Stimulated activated CD8-positive, alpha-beta memory T cell treated with anti-CD3 and anti-CD28 coated beads, Interleukin-15, amount 100 ng/mL, for 48 hours (primary cell): Measurements from ENCODE around the gene PRSS23.

Source experiments
- DNase-seq, 2 donors: peaks; one replicate each; pipeline ENCODE4 v3.0.0-alpha.2; 2020; ENCODE audit warnings: low read depth in 2 of 2

The PRSS23 gene

GRCh38 chr11:86790195-86790725, 10.1 kb upstream of the PRSS23 start:
- no peak for DNase-seq

GRCh38 chr11:86790867-86791849, 9.2 kb upstream of the PRSS23 start:
- DNase-seq, result no peak

- no peak for DNase-seq
These were observed 8.2 kb upstream of the PRSS23 start for GRCh38 chr11:86792150-86792549.

- DNase-seq, result no peak
These were observed 7.0 kb upstream of the PRSS23 start for GRCh38 chr11:86793307-86793706.

DNA sequence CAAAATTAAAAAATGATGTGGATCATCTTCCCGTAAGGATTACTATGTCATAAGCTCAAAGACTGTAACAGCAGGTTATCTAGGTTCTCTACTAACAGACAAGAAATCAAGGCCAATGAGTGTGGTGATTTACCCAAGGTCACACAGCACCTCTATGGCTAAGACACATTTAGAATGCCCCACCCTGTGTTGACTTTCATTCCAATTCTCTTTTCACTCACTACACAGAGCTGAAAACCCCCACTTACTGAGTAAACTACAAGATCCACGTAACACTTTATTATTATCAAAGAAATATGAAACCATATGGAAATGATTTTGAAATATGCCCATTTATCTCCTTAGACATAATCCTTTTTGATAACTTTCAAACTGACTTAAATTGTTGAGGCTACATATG, 4.8 kb upstream of the PRSS23 start:
- DNase-seq, result no peak

GRCh38 chr11:86795949-86796348, 4.4 kb upstream of the PRSS23 start:
- DNase-seq, result no peak

DNA sequence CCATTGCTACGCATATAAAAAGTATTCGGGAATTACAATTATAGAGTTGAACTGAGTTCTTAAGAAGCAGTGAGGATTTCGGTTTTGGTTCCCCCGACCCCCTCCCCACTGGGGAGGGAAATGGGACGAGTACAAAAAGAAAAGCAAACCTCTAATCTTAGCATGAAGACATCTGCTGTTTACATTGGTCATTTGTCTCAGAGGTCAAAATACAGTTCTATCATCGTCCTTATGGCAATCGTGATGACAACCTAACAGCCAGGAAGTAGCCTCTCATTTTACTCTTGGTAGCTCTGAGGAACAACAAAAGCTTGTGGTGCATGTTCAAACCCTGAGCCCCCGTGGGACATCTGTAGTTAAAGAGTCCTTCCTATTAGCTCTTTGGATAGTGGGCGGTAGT, 3.2 kb upstream of the PRSS23 start:
- no peak for DNase-seq

DNA sequence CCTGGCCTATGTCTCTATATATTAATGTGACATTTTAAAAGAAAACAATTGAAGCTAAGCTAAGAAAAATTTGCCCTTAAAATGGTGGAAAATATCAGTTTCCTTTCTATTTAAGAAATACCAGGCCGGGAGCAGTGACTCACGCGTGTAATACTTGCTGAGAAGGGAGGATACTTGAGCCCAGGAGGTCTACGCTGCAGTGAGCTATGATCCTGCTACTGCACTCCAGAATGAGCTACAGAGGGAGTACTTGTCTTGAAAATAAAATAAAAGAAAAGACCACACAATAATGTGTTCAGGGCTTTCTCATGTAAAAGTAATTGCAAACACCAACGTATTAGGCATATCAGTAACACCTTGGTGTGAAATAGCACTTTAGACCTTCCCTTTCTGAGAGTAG, 1.4 kb upstream of the PRSS23 start:
- DNase-seq, result no peak

GRCh38 chr11:86799680-86800075, 664 bp upstream of the PRSS23 start:
- DNase-seq, result no peak

DNA sequence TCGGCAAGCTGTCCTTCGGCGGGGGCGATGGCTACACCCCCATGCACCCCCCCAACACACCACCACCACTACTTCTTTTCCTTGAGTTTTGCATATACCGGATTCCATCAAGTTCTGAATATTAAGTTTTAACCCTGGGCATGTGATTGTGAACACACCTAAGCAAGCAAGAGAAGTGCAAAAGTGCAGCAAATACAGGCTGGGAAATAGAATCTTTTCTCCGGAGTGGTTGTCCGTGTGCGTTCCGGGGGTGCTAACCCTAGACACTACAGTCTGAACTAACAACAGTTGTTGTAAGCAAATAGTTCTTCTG, 574 bp downstream of the PRSS23 start:
- DNase-seq, result no peak

- DNase-seq, result no peak
These were observed 1.0 kb downstream of the PRSS23 start for GRCh38 chr11:86801364-86801763.

- no peak for DNase-seq
These were observed 1.8 kb downstream of the PRSS23 start for GRCh38 chr11:86802146-86802545.

- no peak for DNase-seq
These were observed 2.3 kb downstream of the PRSS23 start for GRCh38 chr11:86802601-86803051.

DNA sequence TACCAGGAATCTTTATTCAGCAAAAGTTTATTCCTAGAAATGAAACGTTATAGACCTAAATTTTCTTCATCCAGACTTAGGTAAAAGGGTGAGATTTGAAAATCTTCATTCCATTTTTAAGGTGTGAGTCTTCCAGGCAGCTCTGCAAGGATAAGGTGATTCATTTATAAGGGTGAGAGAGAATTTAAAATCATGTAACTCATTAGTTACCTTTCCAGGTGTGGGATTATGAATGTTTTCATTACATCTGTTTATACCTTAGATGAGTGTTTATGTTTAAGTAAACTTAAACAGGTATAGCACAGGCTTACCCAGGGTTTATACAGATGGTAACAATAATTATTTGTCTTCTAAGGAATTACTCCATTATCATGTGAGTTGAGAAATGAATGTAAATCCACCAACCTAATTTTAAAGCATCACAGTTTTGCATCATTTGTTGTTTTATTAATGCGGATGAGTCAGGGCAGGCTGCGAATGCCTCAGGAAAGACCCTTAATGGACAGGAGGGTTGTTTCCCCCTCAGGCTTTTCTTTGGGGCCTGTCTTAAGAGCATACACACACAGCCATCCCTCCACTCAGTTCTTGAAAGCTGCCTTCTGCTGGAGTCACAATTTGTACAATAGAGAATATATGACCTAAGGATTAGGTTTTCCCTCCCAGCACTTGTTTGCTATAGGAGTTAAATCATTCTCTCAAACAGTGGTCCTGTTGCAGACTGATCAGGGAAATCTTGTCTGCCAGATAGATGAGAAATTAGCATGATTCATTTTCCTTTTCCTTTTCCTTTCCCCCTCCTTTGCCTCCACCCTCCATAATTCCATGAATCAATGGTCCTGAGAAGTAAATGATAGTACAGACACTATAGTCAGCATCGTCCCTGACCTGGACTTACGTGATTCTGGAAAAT, 3.0 kb downstream of the PRSS23 start:
- no peak for DNase-seq

GRCh38 chr11:86804951-86805350, 4.6 kb downstream of the PRSS23 start:
- no peak for DNase-seq

GRCh38 chr11:86805873-86806310, 5.5 kb downstream of the PRSS23 start:
- peak; percentile 20 to 30 for DNase-seq

DNA sequence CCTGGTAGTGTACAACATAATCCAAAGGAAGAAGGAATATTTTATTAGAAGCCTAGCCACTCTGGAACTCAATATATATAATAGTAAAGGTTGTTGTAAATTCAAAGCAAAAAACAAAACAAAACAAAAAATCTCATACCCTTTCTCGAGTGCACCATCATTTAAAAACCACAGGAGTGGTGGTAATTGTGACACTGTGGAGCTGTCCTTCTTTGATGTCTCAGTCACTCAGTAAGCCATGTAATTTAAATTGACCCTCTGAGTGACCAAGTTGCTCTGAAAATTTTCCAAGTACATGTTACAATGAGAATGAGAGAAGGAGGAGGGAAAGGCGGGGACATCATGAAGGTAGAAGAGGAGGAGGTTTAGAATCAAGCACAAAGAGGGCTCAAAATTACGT, 6.6 kb downstream of the PRSS23 start:
- no peak for DNase-seq

GRCh38 chr11:86807360-86807759, 7.0 kb downstream of the PRSS23 start:
- no peak for DNase-seq

DNA sequence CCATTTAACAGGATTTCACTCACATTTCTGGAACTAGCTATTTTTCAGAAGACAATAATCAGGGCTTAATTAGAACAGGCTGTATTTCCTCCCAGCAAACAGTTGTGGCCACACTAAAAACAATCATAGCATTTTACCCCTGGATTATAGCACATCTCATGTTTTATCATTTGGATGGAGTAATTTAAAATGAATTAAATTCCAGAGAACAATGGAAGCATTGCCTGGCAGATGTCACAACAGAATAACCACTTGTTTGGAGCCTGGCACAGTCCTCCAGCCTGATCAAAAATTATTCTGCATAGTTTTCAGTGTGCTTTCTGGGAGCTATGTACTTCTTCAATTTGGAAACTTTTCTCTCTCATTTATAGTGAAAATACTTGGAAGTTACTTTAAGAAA, 9.2 kb downstream of the PRSS23 start:
- no peak for DNase-seq

GRCh38 chr11:86810288-86810687, 9.9 kb downstream of the PRSS23 start:
- DNase-seq, result no peak

DNA sequence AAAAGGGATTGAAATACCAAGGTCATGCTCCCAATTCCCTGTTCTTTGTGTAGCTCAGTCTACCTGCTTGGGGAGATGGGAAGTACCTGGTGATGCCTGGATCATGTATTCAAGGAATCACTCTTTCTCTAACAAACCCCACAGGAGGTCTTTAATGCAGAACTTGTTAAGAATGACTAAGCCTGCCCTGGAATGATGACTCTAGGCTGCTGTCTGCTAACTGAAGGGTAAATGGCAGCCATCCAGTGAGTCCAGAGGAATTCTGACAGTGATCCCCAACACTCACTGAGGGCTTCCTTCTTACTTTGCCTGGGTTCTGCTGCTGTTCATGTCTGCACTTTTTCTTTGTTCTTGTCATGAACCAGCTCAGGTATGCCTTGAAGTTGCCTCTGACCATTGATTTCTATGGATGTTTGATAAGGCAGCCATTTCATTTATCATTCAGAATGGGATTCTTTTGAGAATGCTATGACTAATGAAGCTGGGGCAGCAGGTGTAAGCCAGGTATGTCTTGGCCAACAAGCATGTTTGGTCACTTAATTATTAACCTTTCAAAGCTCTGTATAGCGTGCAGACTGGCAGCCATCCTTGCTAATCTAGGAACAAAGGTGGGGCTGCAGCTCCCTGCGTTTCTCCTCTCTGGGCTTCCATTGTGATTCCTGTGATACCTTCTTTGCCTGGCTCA, 11.4 kb downstream of the PRSS23 start:
- no peak for DNase-seq

DNA sequence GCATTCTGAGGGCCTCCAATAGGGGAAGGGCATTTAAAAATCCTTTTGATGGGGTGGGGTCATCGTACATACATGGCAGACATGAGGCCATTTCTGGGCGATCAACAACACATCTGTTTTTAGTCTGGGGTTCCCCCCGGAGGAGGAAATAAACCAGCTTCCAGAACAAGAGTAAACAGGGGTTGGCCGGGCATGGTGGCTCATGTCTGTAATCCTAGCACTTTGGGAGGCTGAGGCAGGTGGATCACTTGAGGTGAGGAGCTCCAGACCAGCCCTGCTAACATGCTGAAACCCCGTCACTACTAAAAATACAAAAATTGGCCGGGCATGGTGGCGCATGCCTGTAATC, 12.0 kb downstream of the PRSS23 start:
- no peak for DNase-seq
